Peyer's patch (tissue), 4 donors: ENCODE results near the gene USP37.

ENCODE experiments used
- CTCF ChIP-seq, 6 experiments: fragments of 450-650 bp in 4 of 6; fragments of 200-600 bp in 2 of 6; sonication (generic) in 1 of 6; IDR thresholded peaks; one replicate each; pipeline ENCODE4 v1.5.1; 2017 to 2019; ENCODE audit warnings: antibody characterized with exemption in 6 of 6, mild to moderate bottlenecking in 3 of 6, moderate library complexity in 1 of 6
- POLR2A ChIP-seq, 2 donors: fragments of 450-650 bp; IDR thresholded peaks; one replicate each; pipeline ENCODE4 v1.5.1; 2017; ENCODE audit warnings: antibody characterized with exemption in 2 of 2, mild to moderate bottlenecking in 2 of 2, moderate library complexity in 2 of 2

GRCh38 chr2:218432676-218433365, 135.3 kb downstream of the USP37 start:
- TF ChIP-seq CTCF (IDR thresholded peaks at IDR 0.05), result no peak
- no peak for TF ChIP-seq POLR2A (IDR thresholded peaks at IDR 0.05)
